Left cardiac atrium (tissue), 4 donors: ENCODE results near the gene DLGAP3. TPM values are rescaled to one million over a fixed set of nuclear protein-coding genes. Genes with fewer than 3 reads are reported as not detected.
"Not testable (repeated sequence)": the region's sequence is repeated elsewhere in the genome, so short reads cannot be mapped to it uniquely, and the experiment has no call there.

ENCODE experiments used
- ATAC-seq, 2 donors: fragments of 200-7000 bp; cut with Tn5 transposase; one replicate each; pipeline ENCODE4 v1.9.1; 2020; ENCODE audit warnings: mild to moderate bottlenecking in 2 of 2, moderate library complexity in 2 of 2
- DNase-seq: peaks from one replicate; pipeline ENCODE4 v3.0.0-alpha.2; 2020
- intact Hi-C, 2 donors: fragments of 100-400 bp; cut with DNase I; formaldehyde crosslinking; loops; one replicate each; pipeline versions ENCODE4 v1.14.1 to v1.15.1; 2022 to 2023
- total RNA-seq, 2 donors: library from RNA; stranded (reverse); fragmentation: NEBNext Ultra II Directional; extraction: Animal tissue kit (Norgen Biotek cat#: 25700); gene quantifications; one replicate each; pipeline ENCODE4 v1.2.1, GENCODE V29; 2021
- donor health status: DM: no; HTN: yes; CAD: no.
- donor health status: DM: no; HTN: yes; CAD: no; lungs with severe emphysema.
- donor health status: DM: yes; HTN: yes; CAD: no.
- donor health status: Dilated cardiomyopathy.

The DLGAP3 gene
- total RNA-seq, 2 donors from 2014 or later = 0.18 to 0.38 TPM

- intact Hi-C loops = no loop called here
- DNase-seq (no peak), ATAC-seq (no peak)
These were observed 107.2 kb downstream of the DLGAP3 start for GRCh38 chr1:34822202-34822601.

GRCh38 chr1:34818862-34819261 is 110.6 kb downstream of the DLGAP3 start:
- intact Hi-C loops, ATAC-seq, DNase-seq: not testable (repeated sequence)

DNA sequence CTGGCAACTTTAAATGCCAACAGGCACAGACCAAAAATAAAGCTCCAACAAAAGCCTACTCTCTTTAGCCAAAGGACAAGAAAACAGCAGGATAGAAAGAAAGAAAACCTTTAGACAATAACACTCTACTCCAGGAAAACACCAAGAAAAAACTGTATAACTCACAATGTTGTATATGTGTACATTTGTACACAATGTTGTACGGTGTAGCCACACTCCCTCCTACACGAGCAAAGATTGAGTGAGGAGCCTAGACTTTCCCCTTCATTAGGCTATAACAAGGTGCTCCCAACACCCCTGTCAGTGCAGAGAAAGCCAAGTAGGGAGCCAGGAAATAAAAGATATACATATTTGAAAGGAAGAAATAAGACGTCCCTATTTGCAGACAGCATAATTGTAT is 112.7 kb downstream of the DLGAP3 start:
- ATAC-seq (no peak), DNase-seq (no peak)
- intact Hi-C loops = no loop called here

DNA sequence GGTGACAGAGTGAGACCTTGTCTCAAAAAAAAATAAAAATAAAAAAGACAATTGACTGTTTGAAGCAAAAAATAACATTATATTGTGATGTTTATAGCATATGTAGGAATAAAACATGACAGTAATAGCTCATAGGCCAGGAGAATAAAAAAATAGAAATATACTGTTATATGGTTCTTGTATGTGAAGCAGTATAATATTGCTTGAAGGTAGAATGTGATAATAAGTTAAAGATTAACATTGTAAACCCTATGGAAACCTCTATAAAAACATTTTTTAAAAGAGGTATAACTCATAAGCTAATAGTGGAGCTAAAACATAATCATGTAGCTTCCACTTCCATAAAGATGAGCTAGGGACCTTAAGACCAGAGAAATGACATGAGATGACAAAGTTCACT is 113.1 kb downstream of the DLGAP3 start:
- intact Hi-C loops = no loop called here
- DNase-seq = no peak
- no peak for ATAC-seq

Other genes starting within 250 kb of the DLGAP3 start
- gene GJB5, start 174.6 kb downstream of the DLGAP3 start, total RNA-seq = not detected
- gene GJB4, start 169.9 kb downstream of the DLGAP3 start, total RNA-seq = not detected
- not detected for gene GJB3, start 148.4 kb downstream of the DLGAP3 start, total RNA-seq
- 10 to 100 TPM; 25.5 to 35.1 TPM for gene GJA4, start 136.7 kb downstream of the DLGAP3 start, total RNA-seq
- 10 to 100 TPM; 40.0 to 68.2 TPM for gene SMIM12, start 69.9 kb downstream of the DLGAP3 start, total RNA-seq
- 10 to 100 TPM; 16.9 to 19.2 TPM for gene TMEM35B, start 55.7 kb upstream of the DLGAP3 start, total RNA-seq
- gene ZMYM6, start 102.3 kb upstream of the DLGAP3 start, total RNA-seq = 10 to 100 TPM; 14.3 to 16.3 TPM
- 1 to 10 TPM; 6.9 to 7.5 TPM for gene ZMYM1, start 149.7 kb upstream of the DLGAP3 start, total RNA-seq